B cell (primary cell): ENCODE data around the gene RASGRP3. TPM values are rescaled to one million over a fixed set of nuclear protein-coding genes. Genes with fewer than 3 reads are reported as not detected.

Experiments
- ATAC-seq: fragments of 200-7000 bp; cut with Tn5 transposase; one replicate; pipeline ENCODE4 v1.10.0; 2021; ENCODE audit warnings: low read depth, mild to moderate bottlenecking, moderate number of reproducible peaks, moderate library complexity
- CTCF ChIA-PET: fragments of 350-600 bp; sonication (Branson Sonifier 250); formaldehyde crosslinking; loops from one replicate; lab custom pipeline; 2021; ENCODE audit warnings: antibody characterized with exemption, inconsistent platforms; lab: Charles Lee
- POLR2A ChIA-PET: fragments of 350-600 bp; sonication (Branson Sonifier 250); formaldehyde crosslinking; loops from one replicate; lab custom pipeline; 2021; ENCODE audit warnings: antibody characterized with exemption; lab: Charles Lee
- DNase-seq: peaks from one replicate; pipeline ENCODE4 v3.0.0; 2013
- H2AFZ ChIP-seq: 2 replicates; pipeline ENCODE4 v1.6.1; 2012; ENCODE audit warnings: mild to moderate bottlenecking, low read depth, low read length; ENCODE audit not compliant: insufficient read depth, poor library complexity, severe bottlenecking
- H3K27ac ChIP-seq, 2 donors: 1 replicate in 1 of 2; 2 replicates in 1 of 2; pipeline ENCODE4 v1.5.1; 2012 to 2013; ENCODE audit warnings: low read length in 2 of 2, mild to moderate bottlenecking in 2 of 2, moderate library complexity in 1 of 2
- H3K27me3 ChIP-seq, 4 experiments: fragments of 200-600 bp in 1 of 4; sonication (generic) in 1 of 4; replicated peaks in 1 of 4; 1 replicate in 2 of 4; 2 replicates in 2 of 4; pipeline versions ENCODE4 v1.6.1 to v1.7.0; 2013 to 2016; ENCODE audit warnings: low read length in 3 of 4, mild to moderate bottlenecking in 2 of 4, mixed read lengths in 1 of 4, moderate library complexity in 1 of 4; ENCODE audit not compliant: insufficient read depth in 4 of 4, control insufficient read depth in 3 of 4; ENCODE audit errors: control extremely low read depth in 1 of 4
- H3K36me3 ChIP-seq, 2 experiments: replicated peaks in 1 of 2; 1 replicate in 1 of 2; 2 replicates in 1 of 2; pipeline versions ENCODE4 v1.6.1 to v1.7.1; 2013; ENCODE audit warnings: low read length in 1 of 2; ENCODE audit not compliant: insufficient read depth in 2 of 2, control insufficient read depth in 1 of 2; ENCODE audit errors: control extremely low read depth in 1 of 2, extremely low read depth in 1 of 2
- H3K4me1 ChIP-seq, 2 donors: fragments of 200-600 bp in 1 of 2; sonication (generic) in 1 of 2; 1 replicate in 1 of 2; 2 replicates in 1 of 2; pipeline versions ENCODE4 v1.5.1 to v1.6.1; 2013 to 2017; ENCODE audit warnings: low read length in 2 of 2; ENCODE audit not compliant: control insufficient read depth in 2 of 2, insufficient read depth in 2 of 2
- H3K4me2 ChIP-seq: replicated peaks from 2 replicates; pipeline ENCODE3; 2012; ENCODE audit warnings: mild to moderate bottlenecking, low read depth, low read length; ENCODE audit not compliant: poor library complexity, severe bottlenecking
- H3K4me3 ChIP-seq, 5 experiments: fragments of 200-600 bp in 1 of 5; sonication (generic) in 1 of 5; 1 replicate in 3 of 5; 2 replicates in 2 of 5; pipeline versions ENCODE4 v1.5.1 to v1.7.0; 2011 to 2016; ENCODE audit warnings: low read length in 4 of 5, mild to moderate bottlenecking in 4 of 5, low read depth in 2 of 5, control low read depth in 1 of 5, moderate library complexity in 1 of 5; ENCODE audit not compliant: insufficient read depth in 1 of 5; ENCODE audit errors: control extremely low read depth in 1 of 5, extremely low read depth in 1 of 5
- H3K79me2 ChIP-seq: fragments of 200-600 bp; sonication (generic); one replicate; pipeline ENCODE4 v1.6.0; 2016; ENCODE audit warnings: low read length; ENCODE audit not compliant: control insufficient read depth, insufficient read depth
- H3K9ac ChIP-seq: fragments of 200-600 bp; sonication (generic); 2 replicates; pipeline ENCODE4 v1.6.1; 2017; ENCODE audit warnings: mild to moderate bottlenecking, low read length, moderate library complexity
- H3K9me3 ChIP-seq, 3 donors: one replicate each; pipeline versions ENCODE4 v1.6.1 to v1.7.1; 2013; ENCODE audit warnings: low read length in 2 of 3; ENCODE audit not compliant: control insufficient read depth in 2 of 3, insufficient read depth in 1 of 3; ENCODE audit errors: control extremely low read depth in 1 of 3
- H4K20me1 ChIP-seq: 2 replicates; pipeline ENCODE4 v1.6.0; 2012; ENCODE audit warnings: mild to moderate bottlenecking, low read length; ENCODE audit not compliant: insufficient read depth, control insufficient read depth, poor library complexity, severe bottlenecking
- H3K27ac Mint-ChIP-seq: one replicate; pipeline ENCODE4 v1.8.0; 2021; ENCODE audit warnings: mixed read lengths
- H3K27me3 Mint-ChIP-seq: one replicate; pipeline ENCODE4 v1.8.0; 2021; ENCODE audit warnings: mixed read lengths
- H3K4me1 Mint-ChIP-seq: one replicate; pipeline ENCODE4 v1.8.0; 2021; ENCODE audit warnings: mixed read lengths
- H3K4me3 Mint-ChIP-seq: one replicate; pipeline ENCODE4 v1.8.0; 2021; ENCODE audit warnings: mixed read lengths
- H3K9me3 Mint-ChIP-seq: one replicate; pipeline ENCODE4 v1.8.0; 2022; ENCODE audit warnings: mixed read lengths; ENCODE audit not compliant: insufficient read depth
- CTCF ChIP-seq: fragments of 200-600 bp; IDR thresholded peaks from one replicate; pipeline ENCODE4 v1.8.0; 2022; ENCODE audit warnings: antibody characterized with exemption, mild to moderate bottlenecking
- EZH2 ChIP-seq: IDR thresholded peaks from 2 replicates; pipeline ENCODE4 v1.6.1; 2012; ENCODE audit warnings: borderline replicate concordance, low read depth, mild to moderate bottlenecking, moderate library complexity, low read length; ENCODE audit not compliant: insufficient read depth, poor library complexity, severe bottlenecking
- WGBS: methylation state at CpG from one replicate; pipeline ENCODE4 v1.1.5; 2013; ENCODE audit warnings: missing lambda C conversion rate; ENCODE audit not compliant: insufficient coverage; 5-methylcytosine and 5-hydroxymethylcytosine counted together
- intact Hi-C: fragments of 100-400 bp; cut with micrococcal nuclease; formaldehyde crosslinking; loops from one replicate; pipeline ENCODE4 v1.10.0; 2022
- polyA plus RNA-seq: library from polyadenylated mRNA; depleted of rRNA; stranded (reverse); fragments of >200 nt; gene quantifications from 2 replicates; pipeline ENCODE4 v1.2.3, GENCODE V29; 2012
- total RNA-seq, 2 donors: library from RNA; stranded (reverse); fragments of 120-200 nt in 1 of 2; gene quantifications; 1 replicate in 1 of 2; 2 replicates in 1 of 2; pipeline versions ENCODE4 v1.2.3 to v1.2.4, GENCODE V29; 2013 to 2022

Gene RASGRP3
- total and polyA plus RNA-seq, 2 donors (not counting 1 experiment from before 2014, with no cell fraction given): 67.5 to 107 TPM

DNA sequence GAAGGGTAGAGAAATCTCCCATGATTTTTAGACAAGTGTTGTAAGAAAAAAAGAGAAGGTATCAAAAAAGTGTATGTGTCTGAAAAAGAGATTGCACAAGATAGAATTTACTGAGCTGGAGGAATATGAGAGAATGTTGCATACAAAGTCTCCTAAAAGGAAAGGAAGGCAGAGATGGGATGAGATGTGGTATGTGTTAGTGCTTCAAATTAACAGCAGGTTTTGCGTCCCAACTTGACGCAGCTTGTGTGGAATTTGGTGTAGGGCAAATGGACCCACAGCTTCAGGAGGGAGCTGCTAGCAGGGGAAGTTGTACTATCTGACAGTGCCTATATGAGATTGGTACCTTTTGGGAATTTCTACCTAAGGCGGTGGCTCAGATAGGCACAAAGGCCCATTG is 9.0 kb upstream of the RASGRP3 start:
- Mint-ChIP-seq H3K27ac (no peak overlapping the region), H3K9me3 (no peaks in the 10 kb centered on the region), H3K4me1 (no peaks in the 10 kb centered on the region), H3K27me3 (no peaks in the 10 kb centered on the region), H3K4me3 (no peak overlapping the region)
- intact Hi-C loops: no loop called here
- ATAC-seq: no peak
- Histone ChIP-seq H4K20me1 (no peaks in the 10 kb centered on the region), H3K27me3 (no peaks in the 10 kb centered on the region), H3K9ac (no peak overlapping the region), H2AFZ (peak overlapping the region; percentile 30), H3K4me2 (no peak overlapping the region), H3K4me1 (no peaks in the 10 kb centered on the region), H3K36me3 (no peaks in the 10 kb centered on the region), H3K9me3 (no peaks in the 10 kb centered on the region), H3K27ac (no peak overlapping the region), H3K4me3 (no peak overlapping the region), H3K79me2 (no peaks in the 10 kb centered on the region)
- CTCF ChIA-PET: interaction anchor here (0.9 to 1.5 kb wide), 2 partner anchors 9 to 116 kb away, joined by 4 to 7 read pairs; partner anchors contain the start of gene RASGRP3
- DNase-seq: no peak
- TF ChIP-seq CTCF: no peak
- no peak for TF ChIP-seq EZH2
- POLR2A ChIA-PET: no interaction called here
- WGBS: 100% methylated on average over 3 of the region's 3 CpGs

DNA sequence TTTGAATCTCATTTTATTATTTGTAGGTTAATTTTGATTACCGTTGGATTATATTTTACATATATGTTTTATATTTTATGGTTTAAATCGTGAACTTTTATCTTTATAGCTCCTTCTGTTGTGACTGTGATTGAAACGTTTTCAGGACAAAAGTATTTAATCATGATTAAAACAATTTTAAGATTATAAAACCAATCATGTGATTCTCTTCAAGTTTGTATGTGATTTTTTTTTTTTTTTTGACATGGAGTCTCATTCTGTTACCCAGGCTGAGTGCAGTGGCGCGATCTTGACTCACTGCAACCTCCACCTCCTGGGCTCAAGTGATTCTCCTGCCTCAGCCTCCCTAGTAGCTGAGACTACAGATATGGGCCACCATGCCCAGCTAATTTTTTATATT is 7.2 kb upstream of the RASGRP3 start:
- ChIA-PET POLR2A (no interaction called here), CTCF (interaction anchor here (0.7 kb wide), 2 partner anchors 72 to 117 kb away, joined by 3 read pairs; no protein-coding TSS in a partner anchor)
- no peaks in the 10 kb centered on the region for H4K20me1 ChIP-seq
- TF ChIP-seq CTCF (no peak), EZH2 (no peak)
- no peak overlapping the region for H2AFZ ChIP-seq
- intact Hi-C loops: no loop called here
- H3K27me3 ChIP-seq: no peaks in the 10 kb centered on the region
- no peak overlapping the region for H3K27ac ChIP-seq
- H3K4me3 Mint-ChIP-seq: no peak overlapping the region
- H3K9me3 Mint-ChIP-seq: no peaks in the 10 kb centered on the region
- no peak overlapping the region for H3K27ac Mint-ChIP-seq
- no peak overlapping the region for H3K9ac ChIP-seq
- no CpG with 5 or more reads among the region's 5 CpGs for WGBS
- DNase-seq: no peak
- no peak for ATAC-seq
- no peaks in the 10 kb centered on the region for H3K9me3 ChIP-seq
- H3K4me2 ChIP-seq: no peak overlapping the region
- no peak overlapping the region for H3K4me3 ChIP-seq
- H3K4me1 Mint-ChIP-seq: peaks cover 3% of the 10 kb centered on the region
- H3K36me3 ChIP-seq: no peaks in the 10 kb centered on the region
- no peaks in the 10 kb centered on the region for H3K27me3 Mint-ChIP-seq
- H3K4me1 ChIP-seq: no peaks in the 10 kb centered on the region
- peaks cover 5% of the 10 kb centered on the region for H3K79me2 ChIP-seq
